Mononuclear cell (primary cell): Measurements from ENCODE around the gene NDUFC2. TPM values are rescaled to one million over a fixed set of nuclear protein-coding genes. Genes with fewer than 3 reads are reported as not detected.
"Not testable (repeated sequence)": the region's sequence is repeated elsewhere in the genome, so short reads cannot be mapped to it uniquely, and the experiment has no call there.

Experiments
- H3K27me3 ChIP-seq: 2 replicates; pipeline ENCODE4 v1.6.0; 2011; ENCODE audit warnings: low read length, control low read depth; ENCODE audit not compliant: insufficient read depth
- H3K4me1 ChIP-seq: 2 replicates; pipeline ENCODE4 v1.5.1; 2011; ENCODE audit warnings: mild to moderate bottlenecking, low read length, control low read depth; ENCODE audit not compliant: insufficient read depth
- H3K4me3 ChIP-seq: 2 replicates; pipeline ENCODE4 v1.5.1; 2011; ENCODE audit warnings: mild to moderate bottlenecking, low read length, moderate library complexity
- H3K9me3 ChIP-seq: 2 replicates; pipeline ENCODE4 v1.5.1; 2011; ENCODE audit warnings: low read depth, mild to moderate bottlenecking, control low read depth, low read length
- total RNA-seq: library from RNA; depleted of rRNA; stranded (reverse); fragments of >200 nt; gene quantifications from one replicate; pipeline ENCODE4 v1.2.3, GENCODE V29; 2012

NDUFC2 gene
- total RNA-seq, 1 donor: 18.5 TPM

DNA sequence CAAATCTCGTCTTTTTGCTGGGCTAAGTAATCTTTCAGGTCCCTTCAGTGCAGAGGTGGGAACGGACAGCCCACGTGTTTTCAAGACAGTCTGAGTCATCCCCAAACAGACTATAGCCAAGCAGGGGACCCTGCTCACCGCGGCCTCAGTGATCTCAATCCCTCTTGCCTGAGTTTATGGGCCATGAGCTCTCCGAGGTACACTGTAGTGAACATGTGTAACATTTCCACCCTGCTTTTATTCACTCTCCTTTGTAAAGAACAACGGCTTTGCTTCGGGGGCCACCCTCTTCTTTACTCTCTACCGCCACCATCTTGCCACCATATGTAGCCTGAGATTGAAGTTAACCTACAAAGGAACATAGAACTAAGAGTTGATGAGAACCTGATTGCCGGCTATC is 45.0 kb downstream of the NDUFC2 start:
- Histone ChIP-seq H3K9me3 (no peaks in the 10 kb centered on the region), H3K4me1 (peaks cover 5% of the 10 kb centered on the region), H3K27me3 (no peaks in the 10 kb centered on the region), H3K4me3 (no peak overlapping the region)

DNA sequence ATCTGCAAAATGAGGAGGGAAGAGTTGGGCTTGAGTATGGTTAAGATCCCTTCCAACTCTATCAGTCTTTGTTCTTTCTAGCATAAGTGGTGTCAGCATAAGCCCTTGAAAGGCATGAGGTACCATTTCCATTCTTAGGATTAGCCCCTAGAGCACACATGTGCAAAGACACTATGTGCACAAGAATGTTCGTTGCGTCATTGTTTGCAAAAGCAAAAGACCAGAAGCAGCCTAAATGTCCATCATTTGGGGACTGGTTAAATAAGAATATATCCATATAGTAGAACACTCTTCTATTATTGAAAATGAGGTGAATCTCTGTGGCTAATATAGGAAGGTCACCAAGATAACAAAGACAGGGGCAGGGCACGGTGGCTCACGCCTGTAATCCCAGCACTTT is 46.6 kb downstream of the NDUFC2 start:
- H3K9me3 ChIP-seq: no peaks in the 10 kb centered on the region
- H3K27me3 ChIP-seq: no peaks in the 10 kb centered on the region
- H3K4me3 ChIP-seq: no peak overlapping the region
- no peaks in the 10 kb centered on the region for H3K4me1 ChIP-seq

DNA sequence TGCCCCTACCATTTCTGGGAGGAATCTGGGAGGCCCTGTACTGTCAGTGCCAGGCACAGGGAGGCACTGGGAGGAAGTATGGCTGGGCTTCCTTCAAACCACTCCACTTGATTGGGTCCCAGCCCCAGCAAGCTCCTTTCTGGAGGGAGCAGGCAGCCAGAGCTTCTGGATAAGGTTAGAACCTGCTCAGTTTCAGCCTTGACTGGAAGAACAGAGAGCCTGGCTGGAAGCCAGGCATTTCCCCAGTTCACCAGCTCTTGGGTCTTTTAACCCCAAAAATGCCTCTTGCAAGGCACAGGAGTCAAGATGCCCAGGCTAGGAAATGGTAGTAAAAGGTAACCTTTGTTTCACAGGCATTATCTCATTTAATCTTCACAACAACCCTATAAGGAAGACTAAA is 47.6 kb downstream of the NDUFC2 start:
- H3K4me1 ChIP-seq: no peaks in the 10 kb centered on the region
- H3K9me3 ChIP-seq: no peaks in the 10 kb centered on the region
- no peak overlapping the region for H3K4me3 ChIP-seq
- no peaks in the 10 kb centered on the region for H3K27me3 ChIP-seq

DNA sequence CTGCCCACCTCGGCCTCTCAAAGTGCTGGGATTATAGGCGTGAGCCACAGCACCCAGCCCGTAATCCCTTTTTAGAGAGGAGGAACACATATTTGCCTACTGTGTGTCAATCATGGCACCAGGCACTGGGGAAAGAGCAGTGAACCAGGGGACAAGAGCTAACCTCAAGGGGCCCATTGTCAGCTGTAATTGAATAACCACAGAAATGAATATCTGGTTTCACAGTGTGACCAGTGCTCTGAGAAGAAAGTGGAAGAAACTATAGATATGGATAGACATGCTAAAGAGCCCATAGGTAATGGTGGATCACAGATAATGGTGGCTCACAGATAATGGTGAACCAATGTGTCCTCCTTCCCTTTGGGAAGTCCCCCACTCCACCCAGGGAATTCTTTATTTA is 48.0 kb downstream of the NDUFC2 start:
- H3K27me3 ChIP-seq: no peaks in the 10 kb centered on the region
- H3K4me3 ChIP-seq: no peak overlapping the region
- no peaks in the 10 kb centered on the region for H3K9me3 ChIP-seq
- H3K4me1 ChIP-seq: no peaks in the 10 kb centered on the region

DNA sequence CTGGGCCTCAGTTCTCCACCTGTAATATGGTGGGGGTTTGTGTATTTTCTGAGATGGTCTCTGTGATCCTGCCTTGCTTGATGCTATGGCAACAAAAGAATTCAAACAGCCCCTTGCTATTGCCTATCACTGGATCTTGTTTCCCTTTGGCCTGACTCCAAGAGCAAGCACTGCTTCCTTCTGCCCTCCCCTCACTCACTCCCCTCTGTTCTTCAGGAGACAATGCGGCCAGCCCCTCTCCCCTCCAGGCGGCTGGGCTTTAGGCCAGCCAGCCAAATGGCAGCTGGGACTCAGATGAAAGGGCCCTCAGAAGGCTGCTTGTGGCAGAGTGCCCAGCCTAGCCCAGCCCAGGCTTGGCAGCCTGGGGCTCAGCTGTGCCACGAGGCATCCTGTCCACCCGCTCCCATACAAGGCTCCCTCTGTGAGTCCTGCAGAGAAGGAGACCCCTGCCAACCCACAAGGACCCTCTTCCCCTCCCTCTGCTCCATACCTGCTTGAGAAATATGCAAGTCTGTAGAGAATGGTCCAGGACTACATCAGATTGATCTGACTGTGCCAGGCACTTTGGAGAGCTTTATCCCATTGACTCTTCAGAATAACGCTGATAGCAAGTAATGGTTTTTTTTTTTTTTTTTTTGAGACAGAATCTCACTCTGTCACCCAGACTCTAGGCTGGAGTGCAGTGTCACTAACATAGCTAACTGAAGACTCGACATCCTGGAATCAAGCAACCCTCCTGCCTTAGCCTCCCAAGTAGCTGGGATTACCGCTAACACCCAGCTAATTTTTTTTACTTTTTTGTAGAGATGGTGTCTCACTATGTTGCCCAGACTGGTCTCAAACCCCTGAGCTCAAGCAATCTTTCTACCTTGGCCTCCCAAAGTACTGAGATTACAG is 49.0 kb downstream of the NDUFC2 start:
- Histone ChIP-seq H3K27me3 (no peaks in the 10 kb centered on the region), H3K4me3 (no peak overlapping the region), H3K9me3 (no peaks in the 10 kb centered on the region), H3K4me1 (no peaks in the 10 kb centered on the region)

DNA sequence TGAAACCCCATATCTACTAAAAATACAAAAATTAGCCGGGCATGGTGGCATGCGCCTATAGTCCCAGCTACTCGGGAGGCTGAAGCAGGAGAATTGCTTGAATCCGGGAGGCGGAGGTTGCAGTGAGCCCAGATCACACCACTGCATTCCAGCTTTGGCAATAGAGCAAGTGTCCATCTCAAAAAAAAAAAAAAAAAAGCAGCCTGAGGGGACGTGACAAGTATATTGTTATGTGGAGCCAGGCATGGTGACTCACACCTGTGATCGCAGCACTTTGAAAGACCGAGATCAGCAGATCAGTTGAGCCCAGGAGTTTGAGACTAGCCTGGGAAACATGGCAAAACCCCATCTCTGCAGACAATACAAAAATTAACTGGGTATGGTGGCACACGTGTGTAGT is 51.2 kb downstream of the NDUFC2 start:
- H3K4me3 ChIP-seq, H3K27me3 ChIP-seq, H3K4me1 ChIP-seq, H3K9me3 ChIP-seq: not testable (repeated sequence)

DNA sequence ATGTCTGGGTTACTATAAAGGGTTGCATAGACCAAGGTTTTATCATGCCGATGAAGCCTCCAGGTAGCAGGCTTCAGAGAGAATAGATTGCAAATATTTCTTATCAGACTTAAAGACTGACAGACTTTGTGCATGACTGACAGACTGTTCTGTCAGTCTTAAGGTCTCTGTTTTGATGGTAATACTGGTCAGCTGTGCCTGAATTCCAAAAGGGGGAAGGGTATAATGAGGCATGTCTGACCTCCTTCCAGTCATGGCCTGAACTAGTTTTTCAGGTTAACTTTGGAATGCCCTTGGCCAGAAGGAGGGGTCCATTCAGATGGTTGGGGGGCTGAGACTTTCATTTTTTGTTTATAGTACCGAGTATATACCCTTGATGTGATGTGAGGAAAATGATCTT is 51.9 kb downstream of the NDUFC2 start:
- H3K4me1 ChIP-seq: no peaks in the 10 kb centered on the region
- H3K9me3 ChIP-seq: no peaks in the 10 kb centered on the region
- H3K27me3 ChIP-seq: peaks cover 6% of the 10 kb centered on the region
- no peak overlapping the region for H3K4me3 ChIP-seq

DNA sequence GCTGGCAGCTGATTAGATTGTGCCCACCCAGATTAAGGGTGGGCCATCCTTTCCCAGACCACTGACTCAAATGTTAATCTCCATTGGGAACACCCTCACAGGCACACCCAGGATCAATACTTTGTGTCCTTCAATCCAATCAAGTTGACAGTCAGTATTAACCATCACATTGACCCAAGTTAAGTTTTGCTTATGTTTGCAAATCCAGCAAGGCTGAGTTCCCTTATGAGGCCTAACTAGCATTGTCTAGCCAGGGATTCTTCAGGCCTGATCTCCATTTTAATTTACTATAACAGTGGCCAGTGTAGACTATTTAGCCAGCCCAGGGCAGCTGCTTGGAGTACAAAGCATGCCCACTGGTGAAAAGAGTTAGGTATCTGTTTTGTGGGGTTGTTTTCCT is 54.3 kb downstream of the NDUFC2 start:
- Histone ChIP-seq H3K9me3 (no peaks in the 10 kb centered on the region), H3K4me1 (no peaks in the 10 kb centered on the region), H3K27me3 (peaks cover 12% of the 10 kb centered on the region), H3K4me3 (no peak overlapping the region)

DNA sequence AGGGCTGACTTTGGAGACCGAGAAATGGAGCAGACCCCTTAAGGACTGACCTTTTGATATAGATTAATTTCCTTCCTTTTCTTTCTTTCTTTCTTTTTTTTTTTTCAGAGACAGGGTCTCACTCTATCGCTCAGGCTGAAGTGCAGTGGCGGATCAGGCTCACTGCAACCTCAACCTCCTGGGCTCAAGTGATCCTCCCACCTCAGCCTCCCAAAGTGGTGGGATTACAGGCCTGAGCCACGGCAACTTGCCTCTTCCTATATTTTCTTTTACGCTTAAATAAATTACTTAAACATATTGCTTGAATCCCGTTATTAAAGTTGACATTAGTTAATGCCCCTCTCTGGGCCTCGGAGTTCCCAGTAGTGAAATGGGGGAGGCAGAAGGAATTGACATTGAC is 56.2 kb downstream of the NDUFC2 start:
- Histone ChIP-seq H3K27me3 (peaks cover 12% of the 10 kb centered on the region), H3K4me3 (no peak overlapping the region), H3K4me1 (no peaks in the 10 kb centered on the region), H3K9me3 (no peaks in the 10 kb centered on the region)

DNA sequence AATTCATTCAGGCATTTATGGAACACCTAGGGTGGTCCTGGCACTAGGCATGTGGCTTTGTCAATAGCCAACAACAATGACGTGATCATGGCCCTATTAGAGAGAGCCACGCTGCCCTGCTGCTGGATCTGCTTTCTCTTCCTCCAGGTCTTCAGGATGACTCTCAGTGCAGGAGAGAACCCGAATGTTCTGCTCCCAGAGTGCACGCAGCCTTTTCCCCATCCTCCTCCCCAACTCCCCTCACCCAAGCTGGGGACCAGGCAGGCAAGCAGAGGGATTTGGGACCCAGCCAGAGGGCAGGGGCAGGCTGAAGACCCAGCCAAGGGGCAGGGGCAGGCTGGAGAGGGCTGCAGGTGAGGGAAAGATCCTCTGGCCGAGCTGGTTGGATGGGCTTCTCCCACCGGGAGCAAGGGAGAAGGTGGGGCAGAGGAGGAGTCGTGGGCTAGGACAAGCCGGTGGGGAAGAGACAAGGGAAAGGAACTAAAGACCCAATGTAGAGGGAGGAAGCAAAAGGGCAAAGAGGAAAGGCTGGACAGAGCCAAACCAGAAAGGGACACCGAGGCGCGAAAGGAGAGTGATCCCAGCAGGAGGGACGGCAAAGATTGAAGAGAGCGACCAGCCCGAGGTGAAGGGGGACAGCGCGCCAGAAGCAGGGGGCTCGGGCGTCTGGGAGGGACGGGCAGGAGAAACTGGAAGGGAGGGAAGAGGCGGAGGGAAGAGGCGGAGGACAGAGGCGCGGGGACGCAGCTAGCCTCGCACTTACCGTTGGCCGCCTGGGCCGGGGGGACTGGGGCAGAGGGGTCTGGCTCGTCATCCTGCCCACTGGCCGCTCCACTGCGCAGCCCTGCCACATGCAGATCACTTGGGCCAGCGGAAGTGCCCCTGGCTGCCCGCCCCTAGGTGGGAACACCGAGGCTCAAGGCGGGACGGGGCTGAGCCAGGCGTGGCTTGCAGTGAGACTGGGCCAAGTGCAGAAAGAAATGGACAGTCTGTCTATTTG is 57.0 kb downstream of the NDUFC2 start, which contains the start of gene KCTD14:
Gene KCTD14, minus strand, starts transcription at position 880 of the 1,000 bp plus-strand sequence. Its CDS starts 27 bp downstream, at position 853.
- H3K4me1 ChIP-seq: no peaks in the 10 kb centered on the region
- no peak within 1 kb of the TSS for H3K4me3 ChIP-seq
- H3K9me3 ChIP-seq: no peaks in the 10 kb centered on the region
- peaks cover 12% of the 10 kb centered on the region for H3K27me3 ChIP-seq

DNA sequence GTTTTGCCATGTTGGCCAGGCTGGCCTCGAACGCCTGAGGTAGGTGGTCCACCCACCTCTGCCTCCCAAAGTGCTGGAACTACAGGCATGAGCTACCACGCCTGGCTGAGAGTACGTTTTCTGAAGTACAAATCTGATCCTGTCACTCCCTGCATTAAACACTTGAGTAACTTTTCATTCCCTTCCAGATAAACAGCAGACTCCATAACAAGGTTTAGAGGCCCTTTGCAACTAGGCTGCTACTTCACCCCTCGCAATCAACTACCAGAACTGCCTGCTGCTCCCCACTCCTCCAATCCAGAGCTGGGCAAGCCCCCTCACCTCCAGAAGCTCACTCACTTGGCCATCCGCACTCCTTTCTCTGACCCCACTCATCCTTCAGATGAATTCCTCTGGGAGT is 58.1 kb downstream of the NDUFC2 start:
- Histone ChIP-seq H3K4me1 (no peaks in the 10 kb centered on the region), H3K4me3 (no peak overlapping the region), H3K9me3 (no peaks in the 10 kb centered on the region), H3K27me3 (peaks cover 12% of the 10 kb centered on the region)

DNA sequence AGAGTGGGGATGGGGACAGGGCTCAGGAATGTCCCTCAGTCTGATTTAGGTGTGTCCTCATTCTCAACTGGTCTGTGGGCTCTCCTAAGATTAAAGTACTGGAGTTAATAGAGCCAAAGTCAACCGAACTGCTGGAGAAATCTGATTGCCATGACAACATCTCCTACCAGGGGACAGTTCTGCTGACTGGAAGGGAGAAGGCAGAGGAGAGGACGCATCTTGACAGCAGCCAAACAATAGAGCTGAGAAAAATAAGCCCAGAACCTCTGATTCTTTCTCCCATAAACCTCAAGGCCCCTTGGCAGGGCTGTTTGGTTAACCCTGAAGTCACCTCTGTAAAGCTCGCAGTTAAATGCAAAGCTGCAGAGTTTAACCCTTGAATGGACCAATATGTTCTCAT is 59.4 kb downstream of the NDUFC2 start:
- Histone ChIP-seq H3K4me3 (no peak overlapping the region), H3K9me3 (no peaks in the 10 kb centered on the region), H3K27me3 (peaks cover 12% of the 10 kb centered on the region), H3K4me1 (no peaks in the 10 kb centered on the region)

DNA sequence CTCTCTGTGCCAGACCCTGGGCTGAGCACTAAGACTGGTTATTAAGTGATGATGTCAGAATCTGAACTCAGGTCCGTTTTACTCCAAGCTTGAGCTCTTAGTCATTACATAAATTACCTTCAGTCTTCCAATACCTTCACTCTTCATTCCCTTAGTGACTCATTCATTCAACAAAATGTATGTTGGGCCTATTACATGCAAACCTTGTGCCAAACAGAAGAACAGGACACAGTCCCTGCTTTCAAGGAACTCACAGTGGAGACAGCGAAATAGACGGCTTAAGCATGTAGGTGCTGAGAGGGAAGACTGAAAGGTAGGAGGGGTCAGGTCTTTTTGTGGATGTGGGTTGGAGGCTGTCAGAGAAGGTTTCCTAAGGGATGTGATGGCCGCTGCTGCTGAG is 59.9 kb downstream of the NDUFC2 start:
- Histone ChIP-seq H3K9me3 (no peaks in the 10 kb centered on the region), H3K27me3 (peaks cover 12% of the 10 kb centered on the region), H3K4me1 (no peaks in the 10 kb centered on the region), H3K4me3 (no peak overlapping the region)
